Islet of Langerhans (tissue), 1 donor: ENCODE measurements around the gene GMEB2.
"Not testable (repeated sequence)": the region's sequence is repeated elsewhere in the genome, so short reads cannot be mapped to it uniquely, and the experiment has no call there.

Experiments used
- FAIRE-seq: peaks from one replicate; lab custom pipeline; 2011; peaks lifted over from hg19 to GRCh38; lab: Jason Lieb, UNC

Gene GMEB2

DNA sequence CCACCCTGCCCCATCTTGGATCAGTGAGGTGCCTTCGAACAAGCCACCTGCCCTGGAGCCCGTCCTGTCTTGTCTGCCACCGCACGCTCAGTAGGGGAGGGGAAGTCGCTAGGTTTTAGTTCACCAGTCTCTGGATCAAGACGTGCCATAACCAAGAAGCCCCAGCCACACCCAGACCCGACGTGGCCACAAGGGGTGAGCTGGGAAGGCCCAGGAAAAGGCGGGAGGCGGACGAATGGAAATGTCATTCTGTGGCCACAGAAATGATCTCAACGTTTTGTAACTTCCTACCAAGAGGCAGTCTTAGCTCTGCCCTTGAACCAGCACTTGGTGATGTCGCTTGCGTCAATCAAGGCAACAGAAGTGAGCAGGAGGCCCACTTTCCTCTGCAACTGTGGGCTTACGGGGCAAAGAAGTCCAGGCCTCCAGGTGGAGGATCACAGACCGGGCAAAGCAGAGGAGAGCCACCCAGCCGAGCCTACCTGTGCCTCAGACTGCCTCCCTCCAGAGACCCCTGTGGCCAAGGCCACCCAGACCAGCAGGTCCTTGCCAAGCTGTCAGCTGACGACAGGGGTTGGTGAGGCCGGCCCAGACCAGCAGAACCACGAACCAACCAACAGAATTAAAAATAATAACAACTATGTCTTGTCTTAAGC, 14.5 kb downstream of the GMEB2 start:
- FAIRE-seq: no peak

DNA sequence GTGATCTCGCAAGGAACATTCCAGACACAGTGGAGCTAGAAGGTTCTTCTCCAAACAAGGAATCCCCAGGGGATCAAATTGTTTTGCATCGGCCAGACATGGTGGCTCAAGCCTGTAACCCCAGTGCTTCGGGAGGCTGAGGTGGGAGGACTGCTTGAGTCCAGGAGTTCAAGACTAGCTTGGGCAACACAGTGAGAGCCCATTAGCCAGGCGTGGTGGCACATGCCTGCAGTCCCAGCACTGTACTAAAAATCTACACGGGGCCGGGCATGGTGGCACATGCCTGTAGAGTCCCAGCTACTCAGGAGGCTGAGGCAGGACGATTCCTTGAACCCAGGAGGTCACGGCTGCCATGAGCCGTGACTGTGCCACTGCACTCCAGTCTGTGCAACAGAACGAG, 15.3 kb downstream of the GMEB2 start:
- FAIRE-seq: no peak

DNA sequence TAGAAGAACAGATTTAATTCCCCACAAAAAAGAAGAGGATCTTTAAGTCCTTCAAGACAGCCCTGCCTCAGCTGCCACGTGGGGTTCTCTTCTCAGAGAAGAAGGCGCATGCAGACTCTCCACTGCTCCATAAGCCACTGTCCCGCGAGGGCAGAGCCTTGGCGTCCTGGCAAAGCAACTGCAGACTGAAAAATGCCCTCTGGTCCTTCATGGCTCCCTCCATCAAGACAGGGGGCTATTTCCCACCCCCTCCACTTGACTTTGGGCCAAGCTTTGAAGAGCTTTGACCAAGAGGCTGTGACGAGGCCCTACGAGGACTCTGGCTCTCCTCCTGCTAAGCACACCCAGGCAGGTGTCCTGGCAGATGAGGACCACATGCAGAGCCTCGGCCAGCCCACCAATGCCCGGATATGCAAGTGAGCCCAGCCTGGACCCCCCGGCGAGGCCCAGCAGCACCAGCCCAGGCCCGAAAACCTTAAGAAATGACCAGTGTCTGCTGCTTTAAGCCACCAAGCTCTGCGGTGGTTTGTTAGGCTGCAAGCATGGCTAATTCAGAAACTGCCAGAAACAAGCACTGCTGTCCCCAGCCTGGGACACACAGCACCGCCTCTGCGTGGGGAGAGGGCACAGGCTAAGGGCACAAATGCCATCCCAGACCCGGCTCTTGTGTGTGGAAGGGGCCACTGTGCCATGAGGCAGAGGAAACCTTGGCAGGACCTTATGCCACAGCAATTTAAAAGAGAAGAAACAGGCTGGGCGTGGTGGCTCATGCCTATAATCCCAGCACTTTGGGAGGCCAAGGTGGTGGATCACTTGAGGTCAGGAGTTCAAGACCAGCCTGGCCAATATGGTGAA, 16.1 kb downstream of the GMEB2 start:
- FAIRE-seq: no peak

DNA sequence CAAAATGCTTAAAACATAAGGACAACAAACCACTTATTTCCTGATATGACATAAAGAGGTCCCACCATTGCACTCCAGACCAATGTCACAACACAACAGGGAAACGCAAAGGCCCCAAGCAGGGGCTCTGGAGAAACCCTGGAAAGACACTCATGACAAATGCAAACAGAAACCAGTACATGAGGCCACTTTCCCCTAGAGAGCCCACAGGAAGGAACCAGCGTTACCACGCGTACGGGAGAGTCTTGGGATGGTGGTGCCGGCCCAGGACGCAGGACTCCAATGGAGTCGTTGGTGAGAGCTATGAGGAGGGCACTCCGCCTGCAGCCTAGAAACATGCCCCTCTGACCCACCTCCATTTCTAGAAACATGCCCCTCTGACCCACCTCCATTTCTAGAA, 20.2 kb downstream of the GMEB2 start:
- FAIRE-seq: no peak

DNA sequence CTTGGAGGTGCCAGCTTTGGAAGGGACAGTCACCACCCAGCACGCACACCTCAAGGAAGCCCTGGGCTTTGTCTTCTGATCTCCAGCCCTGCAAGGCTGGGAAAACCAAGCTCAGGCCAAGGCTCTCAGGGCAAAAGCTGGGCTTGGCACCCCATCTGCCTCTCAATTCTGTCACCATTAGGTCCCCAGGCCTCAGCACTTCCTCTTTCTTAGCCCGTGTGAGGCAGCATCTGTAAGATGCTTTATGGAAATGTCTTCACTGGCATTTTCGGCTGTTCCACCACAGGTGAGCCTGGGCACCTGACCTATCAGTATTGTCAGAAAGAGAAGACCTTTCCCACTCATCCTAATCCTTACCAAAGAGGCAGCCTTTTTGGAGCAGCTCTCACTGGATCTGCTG, 24.6 kb downstream of the GMEB2 start:
- FAIRE-seq: no peak

DNA sequence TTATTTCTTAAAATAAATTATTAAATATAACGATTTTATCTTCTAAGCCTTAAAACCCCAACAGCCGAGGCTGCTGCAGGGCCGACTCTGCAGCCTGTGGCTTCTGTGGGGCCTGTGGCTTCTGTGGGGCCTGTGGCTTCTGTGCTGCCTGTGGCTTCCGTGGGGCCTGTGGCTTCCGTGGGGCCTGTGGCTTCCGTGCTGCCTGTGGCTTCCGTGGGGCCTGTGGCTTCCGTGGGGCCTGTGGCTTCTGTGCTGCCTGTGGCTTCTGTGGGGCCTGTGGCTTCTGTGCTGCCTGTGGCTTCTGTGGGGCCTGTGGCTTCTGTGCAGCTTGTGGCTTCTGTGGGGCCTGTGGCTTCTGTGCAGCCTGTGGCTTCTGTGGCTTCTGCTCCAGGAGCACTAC, 25.2 kb downstream of the GMEB2 start:
- FAIRE-seq: not testable (repeated sequence)

DNA sequence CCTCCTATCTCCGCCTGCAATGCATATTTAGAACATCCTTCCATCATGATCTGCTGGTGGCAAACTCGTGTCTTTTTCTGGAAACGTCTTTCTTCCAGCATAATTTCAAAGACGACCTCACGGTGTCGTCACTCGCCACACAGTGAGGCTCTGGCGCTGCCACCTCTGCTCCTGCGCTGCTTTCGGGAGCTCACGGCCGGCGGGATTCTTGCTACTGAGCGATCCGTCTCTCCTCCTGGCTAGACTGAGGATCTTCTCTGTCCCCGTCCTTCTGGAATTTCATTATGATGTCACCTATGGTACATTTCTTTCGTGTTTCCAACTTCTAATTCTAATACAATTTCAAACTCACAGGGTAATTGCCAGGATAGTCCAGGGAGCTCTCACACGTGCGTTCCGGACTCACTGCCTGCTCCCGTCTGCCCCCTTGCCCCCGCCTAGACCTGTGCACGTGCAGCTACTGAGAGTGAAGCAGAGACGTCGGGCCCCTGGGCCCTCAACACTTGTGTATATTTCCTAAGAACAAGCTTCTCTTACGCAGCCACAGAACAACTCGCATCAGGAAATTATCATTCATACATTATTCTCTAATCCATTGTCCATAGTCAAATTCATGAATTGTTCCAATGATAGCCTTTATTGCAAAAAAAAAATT, 27.4 kb downstream of the GMEB2 start:
- FAIRE-seq: no peak

DNA sequence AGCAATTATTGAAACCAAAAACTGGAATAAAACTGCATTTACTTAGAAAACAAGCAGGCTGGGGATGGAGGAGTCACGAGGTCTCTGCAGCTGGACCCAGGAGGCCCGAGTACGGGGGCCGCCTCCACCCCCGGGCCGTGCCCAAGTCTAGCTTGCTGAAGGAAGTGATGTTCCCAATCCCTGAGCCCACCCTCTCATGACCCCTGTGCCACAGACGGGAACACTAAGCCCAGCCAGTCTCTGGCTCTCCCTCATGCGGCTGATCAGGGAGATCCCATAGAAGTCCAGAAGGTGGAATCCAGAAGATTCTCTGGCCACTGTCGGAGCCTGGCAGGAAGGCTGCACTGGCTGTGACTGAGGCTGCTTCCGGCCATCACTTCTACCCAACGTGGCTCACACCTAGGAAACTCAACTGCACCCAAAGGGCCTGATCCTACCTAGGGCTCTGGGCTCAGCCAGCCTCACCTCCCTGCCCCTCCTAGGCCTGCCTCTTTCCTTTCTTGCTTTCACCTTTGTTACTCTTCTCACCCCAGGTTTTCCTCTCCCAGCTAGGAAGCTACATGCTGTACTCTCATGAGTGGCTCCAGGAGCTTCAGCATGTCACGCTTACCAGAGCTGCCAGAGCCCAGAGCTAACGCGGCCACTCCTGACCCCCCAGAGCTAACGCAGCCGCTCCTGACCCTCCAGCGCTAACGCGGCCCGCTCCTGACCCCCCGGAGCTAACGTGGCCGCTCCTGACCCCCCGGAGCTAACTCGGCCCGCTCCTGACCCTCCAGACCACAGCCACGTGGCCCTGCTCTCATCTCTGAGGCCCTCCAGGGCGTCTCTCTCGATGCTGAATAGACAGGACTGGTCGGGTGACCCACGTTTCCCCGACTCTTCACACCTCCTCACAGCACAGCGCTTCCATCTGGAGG, 28.2 kb downstream of the GMEB2 start:
- no peak for FAIRE-seq

DNA sequence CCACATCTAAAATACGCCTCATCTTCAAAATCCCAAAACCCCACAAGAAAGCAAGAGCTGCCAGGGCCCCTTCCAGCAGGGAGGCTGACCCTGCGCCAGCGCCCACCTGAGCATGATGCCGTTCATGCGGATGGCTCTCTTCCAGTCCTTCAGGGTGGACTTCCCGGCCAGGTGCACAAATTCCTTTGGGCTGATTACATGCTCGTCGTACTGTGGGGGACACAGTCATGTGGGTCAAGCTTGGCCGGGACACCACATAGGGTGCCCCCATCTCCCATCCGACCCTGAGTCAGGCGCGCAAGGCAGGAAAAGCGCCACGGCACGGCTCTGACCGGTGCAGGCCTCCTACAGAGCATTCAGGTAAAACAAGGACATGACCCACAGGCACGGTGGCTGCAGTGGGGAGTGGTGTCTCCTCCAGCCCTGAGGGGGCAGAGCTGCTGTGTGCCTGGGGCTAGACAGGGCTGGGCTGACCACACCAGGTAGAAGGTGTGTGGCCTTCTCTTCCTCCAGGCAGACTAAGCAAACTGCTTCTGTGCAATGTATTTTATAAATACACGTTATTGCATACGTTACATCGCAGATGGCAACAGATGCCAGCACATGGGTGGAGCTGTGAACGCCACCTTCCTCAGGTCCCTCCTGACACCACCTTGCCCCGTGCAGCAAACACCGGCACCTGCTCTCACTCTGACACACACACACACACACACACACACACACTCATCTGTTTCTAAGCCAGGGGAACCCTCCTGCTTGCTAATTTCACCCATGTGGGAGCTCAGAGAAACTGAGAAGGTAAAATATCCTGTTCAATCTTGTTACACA, 29.0 kb downstream of the GMEB2 start:
- no peak for FAIRE-seq

DNA sequence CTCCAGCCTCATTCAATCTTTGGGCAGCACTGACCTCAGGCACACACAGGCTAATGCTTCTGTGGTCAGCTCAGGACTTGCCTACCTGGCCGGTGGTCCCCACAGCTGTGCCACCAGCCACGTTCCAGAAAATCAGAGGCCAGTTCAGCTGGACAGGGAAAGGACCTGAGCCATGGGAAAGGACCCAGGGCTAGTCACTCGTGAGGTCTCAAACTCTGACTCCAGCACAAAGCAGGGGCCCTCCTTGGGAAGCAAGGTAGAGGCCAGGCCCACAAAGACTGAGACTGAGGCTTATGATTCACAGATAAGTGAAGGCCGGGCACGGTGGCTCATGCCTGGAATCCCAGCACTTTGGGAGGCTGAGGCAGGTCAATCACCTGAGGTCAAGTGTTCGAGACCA, 30.5 kb downstream of the GMEB2 start:
- FAIRE-seq: no peak

DNA sequence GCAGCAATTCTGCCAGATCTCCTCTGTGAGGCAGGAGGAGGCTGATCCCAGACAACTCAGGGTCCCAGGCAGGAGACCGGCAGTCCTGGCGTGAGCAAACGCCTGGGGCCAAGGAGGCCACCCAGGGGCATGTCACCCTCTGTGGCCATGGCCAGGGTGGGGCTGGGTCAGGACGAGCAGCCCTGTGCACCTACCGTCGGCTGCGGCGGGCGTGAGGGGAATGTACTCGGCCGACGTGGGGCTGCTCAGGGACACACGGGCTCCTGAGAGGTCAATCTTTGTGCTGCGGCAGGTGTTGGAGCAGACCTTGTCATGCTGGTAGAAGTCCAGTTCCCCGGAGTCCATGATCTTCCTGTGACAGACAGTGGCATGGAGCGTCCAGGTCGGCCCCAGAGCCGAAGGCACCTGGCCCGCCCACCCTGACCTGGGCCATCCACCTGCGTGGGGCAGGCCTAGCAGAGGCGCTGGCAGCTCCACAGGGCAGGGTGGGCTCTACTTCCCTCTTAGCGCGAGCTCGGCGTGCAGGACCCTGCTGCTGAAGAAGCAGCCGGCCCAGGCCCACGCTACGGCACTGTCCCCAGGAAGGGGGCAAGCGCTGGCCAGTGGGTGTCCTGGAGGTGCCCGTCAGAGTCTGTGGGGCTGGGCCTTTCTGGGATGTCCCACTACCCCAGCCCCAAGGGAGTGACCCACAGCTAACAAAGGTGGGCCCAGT, 31.3 kb downstream of the GMEB2 start:
- FAIRE-seq: no peak

DNA sequence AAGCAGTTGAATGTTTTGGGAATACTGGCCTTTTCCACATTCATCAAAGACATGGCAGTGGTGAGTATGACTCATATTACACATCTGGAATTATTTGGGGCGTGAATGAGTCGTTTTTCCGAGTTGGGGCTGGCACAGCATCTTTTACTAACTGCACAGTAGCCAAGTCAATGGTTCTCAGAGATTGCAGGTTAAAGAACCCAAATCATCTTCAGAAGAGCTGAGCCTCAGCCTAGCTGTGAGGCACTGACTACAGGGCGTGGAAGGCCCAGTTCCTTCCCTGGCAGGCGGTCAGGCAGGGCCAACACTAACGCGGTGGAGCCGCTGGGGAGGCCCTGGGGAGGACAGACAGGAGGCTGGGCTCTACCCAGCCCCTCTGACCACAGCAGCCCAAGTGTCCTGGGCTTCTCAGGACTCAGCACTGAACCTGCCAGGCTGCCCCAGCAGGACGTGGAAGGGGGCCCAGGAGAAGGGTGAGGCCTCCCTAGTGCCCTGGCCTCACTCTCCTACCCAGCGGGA, 32.8 kb downstream of the GMEB2 start:
- FAIRE-seq: no peak

DNA sequence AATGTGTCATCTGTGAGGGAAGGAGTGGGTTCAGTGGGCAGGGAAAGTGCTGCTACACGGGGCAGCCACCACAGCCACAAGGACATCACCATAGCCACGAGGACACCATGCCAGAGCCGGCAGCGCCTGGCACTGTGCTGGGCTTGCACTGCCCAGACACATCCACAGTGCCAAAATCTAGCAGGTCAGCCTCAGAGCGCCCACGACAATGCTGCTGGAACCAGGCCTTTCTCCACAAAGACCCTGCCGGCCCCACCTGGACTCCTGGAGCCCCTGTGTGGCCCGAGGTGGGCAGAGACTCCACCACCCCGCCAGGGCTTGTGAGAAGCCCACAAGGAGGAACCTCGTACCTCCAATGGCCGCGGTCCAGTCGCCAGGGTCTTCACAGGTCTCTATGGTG, 34.2 kb downstream of the GMEB2 start:
- FAIRE-seq: no peak

DNA sequence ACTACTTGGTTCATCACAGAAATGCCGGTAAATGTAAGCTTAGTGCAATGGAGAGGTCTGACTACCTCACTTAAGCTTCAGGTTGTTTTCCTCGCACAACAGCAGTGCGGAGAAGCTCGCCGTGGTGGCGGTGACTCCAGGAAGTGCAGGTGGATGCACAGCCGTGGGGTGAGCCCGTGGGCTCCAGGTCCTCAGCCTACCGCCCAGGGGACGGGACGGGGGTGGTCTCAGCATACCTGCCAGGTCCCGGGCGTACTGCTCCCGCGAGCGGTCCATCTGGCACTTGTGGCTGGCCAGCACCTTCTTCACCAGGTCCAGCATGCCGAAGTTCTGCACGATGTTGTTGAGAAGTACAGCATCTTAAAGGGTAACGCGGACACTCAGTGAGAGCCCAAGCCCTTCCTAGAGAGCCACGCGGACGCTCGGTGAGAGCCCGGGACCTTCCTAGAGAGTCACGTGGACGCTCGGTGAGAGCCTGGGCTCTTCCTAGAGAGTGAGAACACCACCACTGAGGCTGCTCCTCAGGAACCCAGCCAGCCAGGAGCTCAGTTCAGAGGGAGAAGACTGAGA, 35.0 kb downstream of the GMEB2 start:
- FAIRE-seq: no peak

DNA sequence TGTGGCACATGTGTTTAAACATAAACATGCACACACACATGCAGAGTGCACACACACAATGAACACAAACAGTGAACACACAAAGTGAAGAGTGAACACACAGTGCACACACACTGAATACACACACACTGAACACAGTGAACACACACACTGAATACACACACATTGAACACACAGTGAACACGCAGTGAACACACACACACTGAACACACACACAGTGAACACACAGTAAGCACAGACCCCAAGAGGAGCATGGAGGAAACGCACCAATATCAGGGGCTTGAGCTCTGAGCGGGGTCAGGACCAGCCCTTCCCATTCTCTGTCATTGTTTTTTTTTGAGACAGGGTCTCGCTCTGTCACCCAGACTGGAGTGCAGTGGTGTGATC, 35.8 kb downstream of the GMEB2 start:
- FAIRE-seq: no peak

DNA sequence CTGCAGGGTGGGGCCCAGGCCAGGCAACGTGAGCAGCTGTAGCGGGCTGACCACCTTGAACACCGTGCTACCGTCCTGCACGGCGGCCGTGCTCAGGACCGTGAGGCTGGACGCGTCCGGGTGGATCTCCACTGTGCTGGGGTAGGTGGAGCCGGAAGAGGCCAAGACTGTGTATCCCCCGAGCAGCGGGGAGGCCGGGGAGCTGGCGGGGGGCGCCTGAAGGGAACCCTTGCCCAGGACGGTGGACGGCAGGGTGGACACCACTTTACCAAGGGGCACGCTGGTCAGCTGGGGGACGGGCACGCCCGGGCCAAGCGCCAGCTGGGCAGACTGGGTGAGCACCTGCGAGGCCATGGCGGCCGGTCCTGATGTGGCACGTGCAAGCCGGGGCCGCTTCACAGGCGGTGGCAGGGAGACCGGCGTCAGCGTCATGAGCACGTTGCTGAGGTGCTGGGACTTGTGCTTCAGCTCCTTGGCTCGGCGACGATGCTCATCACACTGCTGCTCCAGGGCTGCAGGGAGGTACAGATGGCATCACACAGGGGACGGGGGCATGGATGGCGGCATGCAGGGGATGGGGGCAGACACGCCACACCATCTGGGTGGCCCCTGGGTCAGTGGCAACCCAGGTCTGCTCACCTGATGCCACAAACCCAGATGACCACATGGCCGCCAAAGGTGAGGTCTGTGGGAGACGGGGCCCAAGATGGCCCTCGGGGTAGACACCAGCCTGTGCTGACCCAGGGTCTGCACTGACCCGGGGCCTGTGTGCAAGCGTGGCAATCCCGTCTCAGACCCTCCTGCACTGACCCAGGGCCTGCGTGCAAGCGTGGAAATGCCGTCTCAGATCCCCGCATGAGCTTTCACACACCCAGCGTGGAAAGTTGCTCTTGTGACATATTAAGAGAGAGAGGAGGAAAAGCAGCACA, 36.4 kb downstream of the GMEB2 start:
- no peak for FAIRE-seq

DNA sequence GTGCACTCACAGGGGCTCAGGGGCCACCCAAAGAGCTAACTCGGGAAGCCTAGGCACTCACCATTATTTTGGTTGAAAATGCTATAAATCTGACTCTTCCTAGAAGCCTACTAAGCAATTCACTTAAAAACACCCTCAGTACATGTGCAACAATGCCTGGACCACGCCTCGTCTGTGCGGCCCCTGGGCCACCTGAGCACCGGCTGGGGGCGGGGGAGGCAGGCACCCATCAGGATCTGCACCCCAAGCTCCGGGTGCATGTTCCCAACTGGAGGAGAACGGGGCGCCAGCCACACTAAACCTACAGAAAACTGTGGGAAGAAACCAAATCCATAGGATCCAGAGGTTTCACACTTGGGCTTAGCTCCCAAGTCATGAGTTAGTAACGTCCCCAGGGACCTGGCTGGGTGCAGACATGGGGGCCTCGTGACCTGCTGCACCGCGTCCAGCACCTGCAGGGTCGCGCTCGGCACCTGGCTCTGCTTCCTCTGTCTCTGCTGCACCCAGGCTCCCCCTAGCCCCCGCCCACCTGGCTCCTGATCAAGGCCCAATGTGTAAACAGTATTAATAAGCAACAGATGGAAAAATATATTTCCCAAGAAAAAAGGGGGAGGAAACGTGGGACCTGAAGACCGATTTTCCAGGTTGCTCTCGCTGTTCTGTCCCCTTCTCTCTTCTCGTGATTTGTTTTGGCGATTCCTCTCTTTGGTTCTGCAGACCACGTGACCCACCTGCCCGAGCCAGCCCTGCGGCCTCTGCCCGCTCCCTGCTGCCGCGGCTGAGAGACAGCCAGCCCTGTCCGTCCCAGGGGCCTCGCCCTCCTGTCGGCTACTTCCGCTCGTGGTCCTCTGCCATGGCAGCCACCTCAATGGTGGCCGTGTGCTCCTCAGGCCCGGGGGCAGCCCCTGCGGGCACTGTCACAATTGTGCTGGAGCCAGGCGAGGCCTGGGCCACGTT, 37.4 kb downstream of the GMEB2 start:
- no peak for FAIRE-seq

DNA sequence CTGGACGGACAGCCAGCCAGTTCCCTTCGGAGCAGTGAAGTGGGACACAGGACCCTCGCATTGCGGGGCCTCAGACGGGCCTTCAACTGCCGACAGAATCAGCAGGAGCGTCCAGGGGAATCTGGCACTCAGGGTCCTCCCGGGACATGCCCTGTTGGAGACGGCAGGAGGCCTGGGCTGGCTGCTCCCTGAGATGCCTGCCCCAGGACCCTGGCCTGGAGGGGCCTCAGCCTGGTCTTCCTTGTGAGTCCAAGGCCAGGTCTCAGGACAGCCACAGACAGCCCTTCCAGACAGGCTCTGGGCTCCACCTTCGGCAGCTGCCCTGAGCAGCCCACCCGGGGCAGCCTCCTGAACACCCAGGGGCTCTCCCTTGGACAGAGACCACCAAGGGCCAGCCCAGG, 38.3 kb downstream of the GMEB2 start:
- no peak for FAIRE-seq
